SK-N-SH (cell line): ENCODE data around the gene TTC39A. TPM values are rescaled to one million over a fixed set of nuclear protein-coding genes. Genes with fewer than 3 reads are reported as not detected.

Experiments used
- CTCF ChIA-PET: fragments of 300-600, 350-600 bp; formaldehyde crosslinking; extraction: SDS; loops from one replicate; lab custom pipeline; 2021; lab: Yijun Ruan, JAX
- POLR2A ChIA-PET: fragments of 350-600 bp; sonication (Branson Sonifier 250); formaldehyde crosslinking; extraction: SDS; loops from one replicate; lab custom pipeline; 2020; ENCODE audit warnings: antibody characterized with exemption, inconsistent platforms; lab: Yijun Ruan, JAX
- DNase-seq: peaks from one replicate; pipeline ENCODE4 v3.0.0; 2012
- H2AFZ ChIP-seq: fragments of 200-600 bp; sonication (generic); 2 replicates; pipeline ENCODE4 v1.8.1; 2016; ENCODE audit warnings: antibody characterized with exemption, mild to moderate bottlenecking, low read depth
- H3F3A ChIP-seq: fragments of 200-600 bp; sonication (generic); replicated peaks from 2 replicates; pipeline ENCODE3; 2016; ENCODE audit warnings: antibody characterized with exemption, mild to moderate bottlenecking; ENCODE audit not compliant: insufficient read depth
- H3K27ac ChIP-seq, 2 experiments: fragments of 200-500 bp in 1 of 2; fragments of 200-600 bp in 1 of 2; sonication (Bioruptor generic) in 1 of 2; sonication (generic), shearing (Covaris generic) in 1 of 2; 2 replicates each; pipeline versions ENCODE4 v1.5.1 to v1.6.1; 2014 to 2016; ENCODE audit warnings: low read depth in 2 of 2, inconsistent platforms in 1 of 2, low read length in 1 of 2, mild to moderate bottlenecking in 1 of 2, mixed read lengths in 1 of 2
- H3K27me3 ChIP-seq: fragments of 200-600 bp; sonication (generic), shearing (Covaris generic); 2 replicates; pipeline ENCODE4 v1.6.1; 2016; ENCODE audit warnings: mixed run types; ENCODE audit not compliant: insufficient read depth
- H3K36me3 ChIP-seq, 2 experiments: fragments of 200-500 bp in 1 of 2; fragments of 200-600 bp in 1 of 2; sonication (Bioruptor generic) in 1 of 2; sonication (generic) in 1 of 2; replicated peaks in 1 of 2; 2 replicates each; pipeline versions ENCODE3 to v1.5.1; 2014 to 2016; ENCODE audit warnings: low read length in 1 of 2, mild to moderate bottlenecking in 1 of 2; ENCODE audit not compliant: insufficient read depth in 2 of 2, control insufficient read depth in 1 of 2
- H3K4me1 ChIP-seq, 2 experiments: fragments of 200-500 bp in 1 of 2; fragments of 200-600 bp in 1 of 2; sonication (Bioruptor generic) in 1 of 2; sonication (generic), shearing (Covaris generic) in 1 of 2; 2 replicates each; pipeline versions ENCODE4 v1.5.1 to v1.6.1; 2014 to 2016; ENCODE audit warnings: low read depth in 1 of 2, low read length in 1 of 2, mixed run types in 1 of 2; ENCODE audit not compliant: insufficient read depth in 2 of 2, control insufficient read depth in 1 of 2
- H3K4me2 ChIP-seq: fragments of 200-600 bp; sonication (generic), shearing (Covaris generic); 2 replicates; pipeline ENCODE4 v1.6.1; 2017; ENCODE audit warnings: mixed run types
- H3K4me3 ChIP-seq, 2 experiments: fragments of 200-500 bp in 1 of 2; fragments of 200-600 bp in 1 of 2; sonication (Bioruptor generic) in 1 of 2; sonication (generic), shearing (Covaris generic) in 1 of 2; 2 replicates each; pipeline versions ENCODE4 v1.5.1 to v1.8.1; 2014 to 2016; ENCODE audit warnings: low read depth in 2 of 2, inconsistent platforms in 1 of 2, low read length in 1 of 2, mild to moderate bottlenecking in 1 of 2, mixed read lengths in 1 of 2, moderate library complexity in 1 of 2
- H3K79me2 ChIP-seq: fragments of 200-600 bp; sonication (generic); 2 replicates; pipeline ENCODE4 v1.8.1; 2017; ENCODE audit warnings: mild to moderate bottlenecking; ENCODE audit not compliant: insufficient read depth
- H3K9ac ChIP-seq: fragments of 200-600 bp; sonication (generic); 2 replicates; pipeline ENCODE4 v1.6.1; 2017; ENCODE audit warnings: mixed run types
- H3K9me2 ChIP-seq: fragments of 200-600 bp; sonication (generic); 2 replicates; pipeline ENCODE4 v1.6.1; 2017; ENCODE audit warnings: mixed run types
- H3K9me3 ChIP-seq: fragments of 200-600 bp; sonication (generic); 2 replicates; pipeline ENCODE4 v1.6.1; 2017; ENCODE audit warnings: mixed run types, mild to moderate bottlenecking, moderate library complexity
- H4K20me1 ChIP-seq: fragments of 200-600 bp; sonication (generic); 2 replicates; pipeline ENCODE4 v1.6.1; 2017; ENCODE audit warnings: mild to moderate bottlenecking, mixed run types; ENCODE audit not compliant: insufficient read depth
- CHD2 ChIP-seq: fragments of 150-350 bp; IDR thresholded peaks from 2 replicates; pipeline ENCODE4 v1.6.1; 2018; ENCODE audit warnings: low read length; ENCODE audit not compliant: partially characterized antibody
- ELF1 ChIP-seq: IDR thresholded peaks from 2 replicates; pipeline ENCODE4 v1.4.0; 2012
- EP300 ChIP-seq, 2 experiments: IDR thresholded peaks; 2 replicates each; pipeline versions ENCODE4 v1.4.0 to v1.6.1; 2012; ENCODE audit warnings: borderline replicate concordance in 1 of 2, low read depth in 1 of 2, low read length in 1 of 2
- EZH2phosphoT487 ChIP-seq: fragments of 200-600 bp; sonication (generic); IDR thresholded peaks from 2 replicates; pipeline ENCODE4 v1.6.1; 2017; ENCODE audit warnings: low read depth, mixed run types, mild to moderate bottlenecking, antibody characterized with exemption, moderate library complexity, borderline replicate concordance
- FOSL2 ChIP-seq: IDR thresholded peaks from 2 replicates; pipeline ENCODE4 v1.4.0; 2012; ENCODE audit warnings: low read depth, mild to moderate bottlenecking, moderate library complexity, borderline replicate concordance
- FOXM1 ChIP-seq: IDR thresholded peaks from 2 replicates; pipeline ENCODE4 v1.4.0; 2012; ENCODE audit warnings: low read depth, mild to moderate bottlenecking
- GABPA ChIP-seq: IDR thresholded peaks from 2 replicates; pipeline ENCODE4 v1.4.0; 2012; ENCODE audit warnings: low read depth, mild to moderate bottlenecking
- JUND ChIP-seq: IDR thresholded peaks from 2 replicates; pipeline ENCODE4 v1.4.0; 2012
- MXI1 ChIP-seq: IDR thresholded peaks from 2 replicates; pipeline ENCODE4 v1.6.1; 2012; ENCODE audit warnings: mild to moderate bottlenecking, low read depth, low read length, improper control_type of control experiment
- NFIC ChIP-seq: IDR thresholded peaks from 2 replicates; pipeline ENCODE4 v1.4.0; 2012; ENCODE audit warnings: borderline replicate concordance
- RAD21 ChIP-seq: IDR thresholded peaks from 2 replicates; pipeline ENCODE4 v1.6.1; 2012; ENCODE audit warnings: mild to moderate bottlenecking, low read length
- RFX5 ChIP-seq: IDR thresholded peaks from 2 replicates; pipeline ENCODE4 v1.6.1; 2012; ENCODE audit warnings: mild to moderate bottlenecking, improper control_type of control experiment, low read length
- SMC3 ChIP-seq: IDR thresholded peaks from 2 replicates; pipeline ENCODE4 v1.6.1; 2012; ENCODE audit warnings: low read depth, low read length, improper control_type of control experiment
- TAF1 ChIP-seq: IDR thresholded peaks from 2 replicates; pipeline ENCODE4 v1.6.1; 2012; ENCODE audit warnings: low read depth, mild to moderate bottlenecking, low read length, moderate library complexity, borderline replicate concordance
- TCF12 ChIP-seq: IDR thresholded peaks from 2 replicates; pipeline ENCODE4 v1.4.0; 2012
- TEAD4 ChIP-seq: IDR thresholded peaks from 2 replicates; pipeline ENCODE4 v1.4.0; 2012; ENCODE audit warnings: mild to moderate bottlenecking, borderline replicate concordance; ENCODE audit not compliant: insufficient read depth
- YY1 ChIP-seq: IDR thresholded peaks from 2 replicates; pipeline ENCODE4 v1.4.0; 2012; ENCODE audit warnings: low read depth, mild to moderate bottlenecking
- WGBS: methylation state at CpG from one replicate; pipeline ENCODE4 v1.1.6; 2017; ENCODE audit warnings: low lambda C conversion rate; 5-methylcytosine and 5-hydroxymethylcytosine counted together
- polyA plus RNA-seq, 3 experiments: library from polyadenylated mRNA; depleted of rRNA; stranded (reverse); fragments of >200 nt; gene quantifications; 2 replicates each; pipeline ENCODE4 v1.2.3, GENCODE V29; 2012
- TF ChIP-seq, protein P1 (sequence below): IDR thresholded peaks from 2 replicates; pipeline ENCODE4 v1.4.0; 2012; ENCODE audit warnings: low read depth, borderline replicate concordance
- TF ChIP-seq, protein P2 (sequence below): IDR thresholded peaks from 2 replicates; pipeline ENCODE4 v1.4.0; 2012; ENCODE audit warnings: low read depth, borderline replicate concordance
- TF ChIP-seq, protein P3 (sequence below): IDR thresholded peaks from 2 replicates; pipeline ENCODE4 v1.6.1; 2012; ENCODE audit warnings: mild to moderate bottlenecking, low read depth, low read length, moderate library complexity
- TF ChIP-seq, protein P4 (sequence below): fragments of 150-350 bp; IDR thresholded peaks from 2 replicates; pipeline ENCODE4 v1.6.1; 2017; ENCODE audit warnings: antibody characterized with exemption, low read length, low read depth, borderline replicate concordance

The TTC39A gene
- polyA plus RNA-seq, 1 of the 3 experiments (the other 2 are of a cell fraction) = 0.97 TPM

DNA sequence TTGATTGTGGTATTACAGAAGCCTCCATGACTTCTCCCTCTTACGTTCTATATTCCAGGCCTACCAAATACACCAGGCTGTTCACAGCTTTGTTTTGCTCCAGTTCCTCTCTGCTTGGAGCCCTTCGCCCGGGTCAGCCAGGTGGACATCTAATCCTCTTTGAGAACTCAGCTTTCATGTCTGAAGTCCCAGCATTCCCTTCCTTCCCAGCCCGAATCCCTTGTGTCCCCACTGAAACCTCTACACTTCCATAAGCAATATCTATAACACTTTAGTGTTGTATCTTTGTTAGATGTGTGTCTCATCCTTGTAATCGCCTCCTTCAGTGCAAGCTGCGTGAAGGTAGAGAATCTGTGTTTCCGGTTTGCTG lies 92.3 kb downstream of the TTC39A start:
- Histone ChIP-seq H3K36me3 (no peaks in the 10 kb centered on the region), H4K20me1 (peaks cover 57% of the 10 kb centered on the region), H3K9ac (peak overlapping the region; percentile 96; the same call in 1 of the 2 replicates), H3F3A (peaks cover 7% of the 10 kb centered on the region), H3K4me3 (peak overlapping the region; percentile 84 to 98), H3K9me2 (no peaks in the 10 kb centered on the region), H3K4me2 (peak overlapping the region; percentile 80), H2AFZ (no peak overlapping the region), H3K27me3 (no peaks in the 10 kb centered on the region), H3K79me2 (peaks cover 66% of the 10 kb centered on the region), H3K9me3 (no peaks in the 10 kb centered on the region), H3K4me1 (peaks cover 15 to 17% of the 10 kb centered on the region in 2 experiments; a peak in 3 of 4 replicates), H3K27ac (peak overlapping the region in 1 of 2 experiments; percentile 84; a peak in 2 of 4 replicates)
- DNase-seq = no peak
- POLR2A ChIA-PET = no interaction called here
- TF ChIP-seq, protein P1, sequence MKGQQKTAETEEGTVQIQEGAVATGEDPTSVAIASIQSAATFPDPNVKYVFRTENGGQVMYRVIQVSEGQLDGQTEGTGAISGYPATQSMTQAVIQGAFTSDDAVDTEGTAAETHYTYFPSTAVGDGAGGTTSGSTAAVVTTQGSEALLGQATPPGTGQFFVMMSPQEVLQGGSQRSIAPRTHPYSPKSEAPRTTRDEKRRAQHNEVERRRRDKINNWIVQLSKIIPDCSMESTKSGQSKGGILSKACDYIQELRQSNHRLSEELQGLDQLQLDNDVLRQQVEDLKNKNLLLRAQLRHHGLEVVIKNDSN = no peak
- no peak for TF ChIP-seq ELF1
- TF ChIP-seq, protein P2, sequence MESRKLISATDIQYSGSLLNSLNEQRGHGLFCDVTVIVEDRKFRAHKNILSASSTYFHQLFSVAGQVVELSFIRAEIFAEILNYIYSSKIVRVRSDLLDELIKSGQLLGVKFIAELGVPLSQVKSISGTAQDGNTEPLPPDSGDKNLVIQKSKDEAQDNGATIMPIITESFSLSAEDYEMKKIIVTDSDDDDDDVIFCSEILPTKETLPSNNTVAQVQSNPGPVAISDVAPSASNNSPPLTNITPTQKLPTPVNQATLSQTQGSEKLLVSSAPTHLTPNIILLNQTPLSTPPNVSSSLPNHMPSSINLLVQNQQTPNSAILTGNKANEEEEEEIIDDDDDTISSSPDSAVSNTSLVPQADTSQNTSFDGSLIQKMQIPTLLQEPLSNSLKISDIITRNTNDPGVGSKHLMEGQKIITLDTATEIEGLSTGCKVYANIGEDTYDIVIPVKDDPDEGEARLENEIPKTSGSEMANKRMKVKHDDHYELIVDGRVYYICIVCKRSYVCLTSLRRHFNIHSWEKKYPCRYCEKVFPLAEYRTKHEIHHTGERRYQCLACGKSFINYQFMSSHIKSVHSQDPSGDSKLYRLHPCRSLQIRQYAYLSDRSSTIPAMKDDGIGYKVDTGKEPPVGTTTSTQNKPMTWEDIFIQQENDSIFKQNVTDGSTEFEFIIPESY = no peak
- TF ChIP-seq TEAD4 = no peak
- no peak for TF ChIP-seq EZH2phosphoT487
- no peak for TF ChIP-seq JUND
- CTCF ChIA-PET = interaction anchor here (0.8 kb wide), 1 partner anchor 59 kb away, joined by 4 read pairs; no protein-coding TSS in a partner anchor
- WGBS = 39% methylated on average over 7 of the region's 7 CpGs

DNA sequence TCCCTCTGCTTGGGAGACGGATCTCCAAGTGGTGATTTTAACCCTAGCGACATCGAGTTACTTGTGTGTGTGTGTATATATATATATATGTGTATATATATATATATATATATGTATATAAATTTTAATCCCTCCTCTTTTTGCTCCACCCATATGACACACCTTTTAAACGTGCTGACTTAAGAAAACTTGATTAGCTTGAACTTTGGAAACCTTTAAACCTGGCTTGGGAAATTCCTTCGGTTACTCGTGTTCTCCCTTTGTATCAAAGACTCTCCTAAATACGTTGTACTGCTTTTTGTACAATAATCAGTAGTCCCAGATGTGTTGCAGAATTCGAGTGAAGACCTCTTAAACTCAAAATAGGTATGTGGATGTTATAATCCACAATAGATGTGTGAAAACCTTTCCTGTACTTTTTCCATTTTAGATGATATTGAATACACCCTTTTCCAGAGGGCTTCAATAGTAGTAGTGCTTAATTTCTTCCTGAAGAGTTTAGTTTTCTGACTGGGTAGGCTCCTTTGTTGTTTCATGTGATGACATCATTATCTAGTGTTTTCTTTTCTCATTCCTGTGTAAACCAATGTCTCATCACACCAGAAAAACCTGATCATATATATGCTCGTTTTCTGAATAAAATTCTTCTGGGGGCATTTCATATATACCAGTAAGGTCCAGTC lies 92.9 kb downstream of the TTC39A start:
- Histone ChIP-seq H3K36me3 (no peaks in the 10 kb centered on the region), H3K79me2 (peaks cover 61% of the 10 kb centered on the region), H3K27ac (peak overlapping the region in 1 of 2 experiments; percentile 84; a peak in 2 of 4 replicates), H3K4me1 (peaks cover 15 to 17% of the 10 kb centered on the region in 2 experiments; a peak in 3 of 4 replicates), H3F3A (peaks cover 7% of the 10 kb centered on the region), H3K4me3 (peak overlapping the region; percentile 84 to 98), H4K20me1 (peaks cover 52% of the 10 kb centered on the region), H3K9me2 (no peaks in the 10 kb centered on the region), H3K27me3 (no peaks in the 10 kb centered on the region), H3K9ac (peak overlapping the region; percentile 96), H3K9me3 (no peaks in the 10 kb centered on the region), H3K4me2 (peak overlapping the region; percentile 80), H2AFZ (no peak overlapping the region)
- no peak for DNase-seq
- CTCF ChIA-PET = interaction anchor here (1.0 kb wide), 1 partner anchor 42 kb away, joined by 4 read pairs; no protein-coding TSS in a partner anchor
- WGBS = 4% methylated on average over 9 of the region's 9 CpGs
- POLR2A ChIA-PET = no interaction called here
- no peak for TF ChIP-seq CHD2
- no peak for TF ChIP-seq TCF12
- no peak for TF ChIP-seq RFX5
- no peak for TF ChIP-seq GABPA
- TF ChIP-seq, protein P3, sequence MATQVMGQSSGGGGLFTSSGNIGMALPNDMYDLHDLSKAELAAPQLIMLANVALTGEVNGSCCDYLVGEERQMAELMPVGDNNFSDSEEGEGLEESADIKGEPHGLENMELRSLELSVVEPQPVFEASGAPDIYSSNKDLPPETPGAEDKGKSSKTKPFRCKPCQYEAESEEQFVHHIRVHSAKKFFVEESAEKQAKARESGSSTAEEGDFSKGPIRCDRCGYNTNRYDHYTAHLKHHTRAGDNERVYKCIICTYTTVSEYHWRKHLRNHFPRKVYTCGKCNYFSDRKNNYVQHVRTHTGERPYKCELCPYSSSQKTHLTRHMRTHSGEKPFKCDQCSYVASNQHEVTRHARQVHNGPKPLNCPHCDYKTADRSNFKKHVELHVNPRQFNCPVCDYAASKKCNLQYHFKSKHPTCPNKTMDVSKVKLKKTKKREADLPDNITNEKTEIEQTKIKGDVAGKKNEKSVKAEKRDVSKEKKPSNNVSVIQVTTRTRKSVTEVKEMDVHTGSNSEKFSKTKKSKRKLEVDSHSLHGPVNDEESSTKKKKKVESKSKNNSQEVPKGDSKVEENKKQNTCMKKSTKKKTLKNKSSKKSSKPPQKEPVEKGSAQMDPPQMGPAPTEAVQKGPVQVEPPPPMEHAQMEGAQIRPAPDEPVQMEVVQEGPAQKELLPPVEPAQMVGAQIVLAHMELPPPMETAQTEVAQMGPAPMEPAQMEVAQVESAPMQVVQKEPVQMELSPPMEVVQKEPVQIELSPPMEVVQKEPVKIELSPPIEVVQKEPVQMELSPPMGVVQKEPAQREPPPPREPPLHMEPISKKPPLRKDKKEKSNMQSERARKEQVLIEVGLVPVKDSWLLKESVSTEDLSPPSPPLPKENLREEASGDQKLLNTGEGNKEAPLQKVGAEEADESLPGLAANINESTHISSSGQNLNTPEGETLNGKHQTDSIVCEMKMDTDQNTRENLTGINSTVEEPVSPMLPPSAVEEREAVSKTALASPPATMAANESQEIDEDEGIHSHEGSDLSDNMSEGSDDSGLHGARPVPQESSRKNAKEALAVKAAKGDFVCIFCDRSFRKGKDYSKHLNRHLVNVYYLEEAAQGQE = no peak
- TF ChIP-seq FOSL2 = no peak
- TF ChIP-seq SMC3 = no peak
- TF ChIP-seq TAF1 = no peak
- TF ChIP-seq RAD21 = no peak
- TF ChIP-seq EP300 (IDR thresholded peaks at IDR 0.05; ENCODE audit: borderline replicate concordance in 1 of 2, low read depth in 1 of 2, low read length in 1 of 2) = no peak
- no peak for TF ChIP-seq MXI1
- no peak for TF ChIP-seq FOXM1
- no peak for TF ChIP-seq YY1
- no peak for TF ChIP-seq ELF1
- TF ChIP-seq, protein P4, sequence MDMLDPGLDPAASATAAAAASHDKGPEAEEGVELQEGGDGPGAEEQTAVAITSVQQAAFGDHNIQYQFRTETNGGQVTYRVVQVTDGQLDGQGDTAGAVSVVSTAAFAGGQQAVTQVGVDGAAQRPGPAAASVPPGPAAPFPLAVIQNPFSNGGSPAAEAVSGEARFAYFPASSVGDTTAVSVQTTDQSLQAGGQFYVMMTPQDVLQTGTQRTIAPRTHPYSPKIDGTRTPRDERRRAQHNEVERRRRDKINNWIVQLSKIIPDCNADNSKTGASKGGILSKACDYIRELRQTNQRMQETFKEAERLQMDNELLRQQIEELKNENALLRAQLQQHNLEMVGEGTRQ = no peak
- no peak for TF ChIP-seq NFIC
